Right ventricle myocardium inferior (tissue), 1 donor: Measurements from ENCODE around the gene SLC25A41. TPM values are rescaled to one million over a fixed set of nuclear protein-coding genes. Genes with fewer than 3 reads are reported as not detected.
A peak's percentile ranks its signal among the peaks of the same experiment; 100 is the strongest.
"Not testable (repeated sequence)": the region's sequence is repeated elsewhere in the genome, so short reads cannot be mapped to it uniquely, and the experiment has no call there.

Source experiments
- ATAC-seq: fragments of 200-7000 bp; cut with Tn5 transposase; one replicate; pipeline ENCODE4 v1.9.1; 2020; ENCODE audit warnings: mild to moderate bottlenecking, moderate library complexity
- DNase-seq: peaks from one replicate; pipeline ENCODE4 v3.0.0; 2021; ENCODE audit errors: missing footprints
- intact Hi-C: fragments of 100-400 bp; cut with DNase I; formaldehyde crosslinking; loops from one replicate; pipeline ENCODE4 v1.11.0; 2022
- total RNA-seq: library from RNA; stranded (reverse); fragmentation: NEBNext Ultra II Directional; extraction: Animal tissue kit (Norgen Biotek cat#: 25700); gene quantifications from one replicate; pipeline ENCODE4 v1.2.1, GENCODE V29; 2021
- donor health status: DM: no; HTN: yes; CAD: no; lungs with severe emphysema.

The SLC25A41 gene
- total RNA-seq, 1 donor from 2014 or later, result 0.16 TPM

GRCh38 chr19:6433165-6433564, 398 bp downstream of the SLC25A41 start:
- intact Hi-C loops, result no loop called here
- ATAC-seq, result no peak
- no peak for DNase-seq

- ATAC-seq, result no peak
- no peak for DNase-seq
- intact Hi-C loops, result no loop called here
These were observed 1.7 kb downstream of the SLC25A41 start for GRCh38 chr19:6431891-6432290.

DNA sequence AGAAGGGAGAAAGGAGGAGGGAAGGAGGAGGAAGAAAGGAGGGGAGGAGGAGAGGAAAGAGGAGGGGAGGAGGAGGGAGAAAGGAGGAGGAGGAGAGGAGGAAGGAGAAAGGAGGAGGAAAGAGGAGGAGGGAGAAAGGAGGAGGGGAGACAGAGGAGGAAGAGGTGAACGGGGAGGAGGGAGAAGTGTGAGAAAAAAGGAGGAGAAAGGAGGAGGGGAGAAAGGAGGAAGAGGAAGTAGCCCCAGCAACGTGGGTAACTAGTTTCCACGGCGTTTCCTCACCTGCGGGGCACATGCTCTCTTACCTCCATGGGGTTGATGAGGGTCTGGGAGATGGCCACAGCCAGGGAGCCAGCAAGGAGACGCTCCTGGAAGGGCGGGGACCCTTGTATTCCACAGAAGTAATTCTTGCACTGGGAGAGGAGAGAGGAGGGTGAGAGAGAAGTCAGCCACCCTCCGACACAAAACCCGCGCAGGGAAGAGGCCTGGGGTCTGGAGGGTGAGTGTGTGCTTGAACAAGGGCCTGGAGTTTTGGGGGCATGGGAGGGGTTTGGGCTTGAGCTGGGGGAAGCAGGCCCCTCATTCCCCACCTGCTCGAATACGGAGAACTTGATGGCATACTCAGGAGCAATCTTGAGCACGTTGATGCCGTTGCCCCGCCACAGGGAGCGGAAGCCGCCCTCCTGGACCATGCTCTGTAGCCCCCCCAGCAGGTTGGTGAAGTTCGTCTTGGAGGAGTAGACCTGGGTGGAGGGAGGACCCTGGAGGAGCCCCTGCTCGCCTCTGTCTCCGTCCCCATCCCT, 3.9 kb downstream of the SLC25A41 start:
- DNase-seq, result no peak
- intact Hi-C loops, result no loop called here
- no peak for ATAC-seq

GRCh38 chr19:6428692-6429418, 4.7 kb downstream of the SLC25A41 start:
- intact Hi-C loops, ATAC-seq, DNase-seq: not testable (repeated sequence)

GRCh38 chr19:6427131-6427530, 6.4 kb downstream of the SLC25A41 start:
- DNase-seq (peak; percentile 30), ATAC-seq (no peak)
- intact Hi-C loops, result no loop called here

GRCh38 chr19:6425732-6426620, 7.6 kb downstream of the SLC25A41 start:
- intact Hi-C loops, result loop anchor here (1.0 kb wide), 2 partner anchors 34 to 53 kb away; no protein-coding TSS in a partner anchor
- ATAC-seq (no peak), DNase-seq (peak; percentile 60)

GRCh38 chr19:6424939-6425731, 8.4 kb downstream of the SLC25A41 start:
- intact Hi-C loops, result loop anchor here (1.0 kb wide), 2 partner anchors 35 to 52 kb away; no protein-coding TSS in a partner anchor
- DNase-seq, result peak; percentile 99
- peak; percentile 95 for ATAC-seq

DNA sequence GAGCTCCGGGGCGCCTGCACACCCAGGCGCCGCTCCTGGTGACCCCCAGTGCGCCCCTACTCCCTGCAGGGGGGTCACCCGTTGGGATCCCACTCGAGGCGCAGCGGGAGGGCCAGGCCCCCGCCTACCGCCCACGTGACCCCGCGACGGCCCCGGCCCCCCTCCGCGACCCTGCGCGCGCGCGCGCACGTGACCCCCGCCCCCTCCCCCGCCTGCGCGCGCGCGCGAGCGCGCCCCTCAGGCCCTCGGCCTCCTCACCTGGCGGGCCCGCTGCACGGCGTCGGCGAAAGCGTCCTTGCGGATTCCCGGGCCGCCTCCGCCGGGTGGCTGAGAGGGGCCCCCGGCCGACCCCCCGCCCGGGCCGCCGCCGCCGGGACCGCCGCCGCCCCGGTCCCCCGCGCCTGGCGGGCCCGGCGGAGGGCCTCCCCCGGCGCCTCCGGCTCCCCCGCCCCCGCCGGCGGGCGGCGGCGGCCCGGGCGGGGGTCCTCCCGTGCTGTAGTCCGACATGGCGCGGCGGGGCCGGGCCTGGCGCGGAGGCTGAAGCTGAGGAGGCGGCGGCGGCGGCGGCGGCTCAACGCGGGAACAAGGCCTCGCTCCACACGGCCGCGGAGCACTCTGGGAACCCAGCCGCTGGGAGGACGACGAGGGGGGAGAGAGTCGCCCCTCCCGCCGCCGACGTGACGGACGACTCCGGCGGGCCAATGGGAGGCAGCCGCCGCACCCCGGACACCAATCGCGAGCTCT, 9.2 kb downstream of the SLC25A41 start, which contains the start of gene KHSRP:
KHSRP (minus strand) TSS at position 617 of the 744 bp plus-strand sequence; CDS start at position 507, 110 bp downstream.
- DNase-seq (no peak), ATAC-seq (no peak)
- intact Hi-C loops, result no loop called here

DNA sequence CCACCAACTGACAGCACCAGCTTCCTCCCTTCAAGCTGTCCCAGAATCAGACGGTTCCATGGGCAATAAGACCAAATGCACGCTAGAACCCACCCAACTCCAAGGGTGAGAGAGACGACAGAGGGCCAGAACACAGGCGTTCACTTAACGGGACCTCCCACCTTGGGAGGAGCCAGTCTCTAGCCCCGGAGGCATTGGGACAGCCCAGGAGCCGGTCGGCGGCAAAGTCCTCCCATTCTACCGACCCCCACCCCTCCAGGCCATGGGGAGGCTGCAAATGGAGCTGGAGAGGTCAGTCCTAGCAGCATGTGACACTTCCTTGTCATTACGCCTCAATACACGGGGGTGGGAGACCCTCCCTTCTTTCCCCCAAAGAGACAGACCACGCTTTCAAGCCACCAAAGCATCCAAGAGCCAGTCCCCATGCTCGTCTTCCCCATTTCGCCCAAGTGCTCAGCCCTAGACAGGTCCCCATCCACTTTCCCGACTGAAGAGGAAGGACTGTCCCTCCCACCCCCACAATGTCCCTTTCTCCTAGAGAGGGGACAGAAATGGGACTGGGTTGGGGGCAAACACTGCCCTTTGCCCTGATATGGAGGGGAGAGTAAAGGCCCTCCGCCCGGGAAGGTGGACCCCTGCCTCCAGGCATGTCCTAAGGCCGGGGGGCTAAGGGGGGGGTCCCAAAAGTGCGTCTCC, 9.9 kb downstream of the SLC25A41 start:
- intact Hi-C loops, result no loop called here
- no peak for ATAC-seq
- DNase-seq, result peak; percentile 60

DNA sequence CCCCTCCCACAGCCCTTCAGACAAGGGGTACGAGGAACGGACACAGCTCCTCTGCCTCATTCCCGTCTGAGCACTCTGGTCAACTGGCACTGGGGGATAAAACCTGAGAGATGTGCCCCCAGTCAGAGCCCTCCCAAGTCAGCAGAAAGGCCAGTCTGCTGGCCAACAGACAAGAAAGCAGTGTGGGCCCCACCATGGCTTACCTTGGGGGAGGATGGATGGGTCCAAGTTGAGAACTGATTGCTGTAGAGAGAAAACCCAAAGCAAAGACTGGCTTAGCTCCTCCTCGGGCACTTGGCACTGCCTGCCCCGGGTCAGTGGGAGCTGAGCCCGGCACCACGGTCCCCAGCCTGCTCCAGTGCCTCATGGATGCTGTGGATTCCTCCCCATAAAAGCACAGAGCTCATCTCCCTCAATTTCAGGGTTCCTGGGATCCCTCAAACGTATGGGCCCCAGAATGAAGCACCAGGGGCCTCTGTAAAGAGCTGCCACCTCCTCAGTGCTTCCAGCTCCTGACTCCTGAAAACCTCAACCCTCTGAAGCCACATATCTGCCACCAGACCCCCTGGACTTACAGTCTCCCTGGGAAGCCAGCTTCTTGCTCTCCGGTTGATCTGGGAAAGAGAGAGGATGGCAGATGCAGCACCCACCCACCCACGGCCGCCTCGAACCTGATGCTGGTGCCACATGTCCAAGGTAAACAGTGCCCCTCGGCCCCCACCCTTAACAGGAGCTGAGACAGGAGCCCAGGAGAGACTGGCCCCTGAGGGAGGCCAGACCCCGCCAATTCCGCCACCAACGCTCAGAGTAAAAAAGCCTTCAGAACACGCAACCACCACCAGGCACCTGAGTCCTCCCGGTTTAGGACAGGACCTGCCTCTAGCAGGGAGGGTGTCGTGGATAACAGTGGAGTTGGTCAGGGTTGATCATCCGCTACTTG, 12.2 kb downstream of the SLC25A41 start:
- ATAC-seq (no peak), DNase-seq (peak; percentile 45)
- intact Hi-C loops, result no loop called here

DNA sequence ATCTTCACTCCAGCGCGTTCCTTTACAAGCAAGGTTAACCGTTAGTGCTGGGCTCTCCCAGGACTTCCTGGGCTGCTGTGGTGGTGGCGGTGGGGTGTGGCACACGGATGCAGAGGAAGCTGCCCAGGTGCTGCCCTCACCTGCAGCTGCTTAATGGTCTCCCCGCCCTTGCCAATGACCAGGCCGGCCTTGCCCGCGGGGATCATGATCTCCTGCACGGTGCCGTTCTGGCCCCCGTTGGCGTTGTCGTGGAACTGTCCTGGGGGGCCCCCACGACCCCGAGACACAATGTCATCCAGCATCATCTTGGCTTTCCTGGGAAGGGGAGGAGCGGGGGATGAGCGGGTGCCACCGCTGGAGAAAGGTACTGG, 15.0 kb downstream of the SLC25A41 start:
- ATAC-seq, result no peak
- intact Hi-C loops, result no loop called here
- DNase-seq, result peak; percentile 45

GRCh38 chr19:6417713-6418561, 15.6 kb downstream of the SLC25A41 start:
- no peak for ATAC-seq
- intact Hi-C loops, result no loop called here
- DNase-seq, result peak; percentile 65

DNA sequence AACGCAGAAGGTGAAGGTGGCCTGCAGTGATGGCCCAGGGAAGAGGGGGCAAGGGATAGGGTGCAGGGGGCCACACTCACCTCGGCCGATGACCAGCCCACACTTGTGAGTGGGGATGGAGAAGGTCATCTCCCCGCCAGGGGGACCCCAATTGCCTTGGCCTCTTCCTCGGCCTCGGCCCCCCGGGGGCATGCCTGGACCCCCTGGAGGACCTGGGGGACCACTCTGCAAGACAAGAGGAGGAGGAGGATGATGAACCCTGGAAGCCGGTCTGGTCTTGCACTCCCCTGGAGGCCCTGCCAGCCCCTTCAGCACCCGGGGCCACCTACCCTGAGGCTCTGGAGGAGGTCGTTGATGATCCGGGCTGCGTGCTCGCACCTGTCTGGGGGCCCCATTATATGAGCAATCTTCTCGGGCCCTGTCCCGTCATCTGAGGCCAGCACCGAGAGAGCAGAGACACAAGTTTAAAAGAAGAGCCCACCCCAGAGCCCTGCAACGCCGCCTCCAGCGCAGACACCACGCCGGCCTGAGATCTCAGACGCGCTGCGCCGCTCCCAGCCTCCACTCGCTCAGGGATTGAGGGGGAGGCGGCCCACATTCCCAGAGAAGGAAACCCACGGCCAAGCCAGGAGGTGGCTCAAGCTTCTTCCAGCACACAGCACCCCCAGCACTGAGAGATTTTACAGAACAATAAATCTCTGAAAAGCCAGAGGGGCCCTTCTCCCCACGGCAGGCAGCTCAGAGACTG, 16.7 kb downstream of the SLC25A41 start:
- no peak for ATAC-seq
- DNase-seq, result peak; percentile 54
- intact Hi-C loops, result no loop called here

DNA sequence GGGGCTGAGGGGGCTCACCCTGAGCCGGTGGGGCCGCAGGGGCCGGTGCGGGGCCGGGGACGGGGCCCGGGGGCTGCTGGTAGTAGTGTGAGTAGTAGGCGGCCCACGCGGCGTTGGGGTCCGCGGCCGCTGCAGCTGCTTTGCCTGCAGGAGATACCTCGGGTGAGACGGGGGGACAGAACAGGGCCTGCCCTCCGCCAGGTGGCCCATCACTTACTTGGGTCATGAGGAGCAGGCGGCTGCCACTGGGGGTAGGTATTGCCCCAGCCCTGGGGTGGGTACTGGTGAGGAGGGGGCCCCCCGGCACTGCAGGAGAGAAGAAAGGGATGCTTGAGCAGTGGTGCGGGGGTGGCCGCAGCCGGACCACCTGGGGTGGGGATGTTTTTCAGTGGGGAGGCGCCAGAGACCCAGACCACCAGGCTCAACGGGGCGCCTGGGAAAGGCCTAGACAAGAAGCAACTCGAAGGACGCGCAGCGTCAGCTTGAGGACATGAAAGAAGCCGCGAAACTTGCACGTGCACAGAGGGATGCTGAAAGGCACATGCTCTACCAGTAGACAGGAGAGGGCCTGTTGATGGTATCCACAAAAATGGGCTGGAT, 17.9 kb downstream of the SLC25A41 start:
- no peak for ATAC-seq
- DNase-seq, result peak; percentile 64
- intact Hi-C loops, result no loop called here
